HepG2 (cell line): Measurements from ENCODE around the gene ASH1L. TPM values are rescaled to one million over a fixed set of nuclear protein-coding genes. Genes with fewer than 3 reads are reported as not detected.

Experiments used
- ATAC-seq: fragments of 200-7000 bp; cut with Tn5 transposase; 3 replicates; pipeline ENCODE4 v1.9.1; 2020; ENCODE audit warnings: mild to moderate bottlenecking, moderate library complexity
- BruUV-seq: library from RNA; stranded (reverse); fragments of 400-500 nt; replicated peaks from 2 replicates; lab custom pipeline; 2021; lab: Mats Ljungman, UMichigan
- CTCF ChIA-PET: fragments of 300-600 bp; formaldehyde crosslinking; extraction: SDS; loops from one replicate; lab custom pipeline; 2021; ENCODE audit warnings: low total read pairs, inconsistent platforms, low intra/inter-chr PET ratio; lab: Yijun Ruan, JAX
- POLR2A ChIA-PET: fragments of 350-600 bp; sonication (Branson Sonifier 250); formaldehyde crosslinking; loops from one replicate; lab custom pipeline; 2020; ENCODE audit warnings: antibody characterized with exemption, inconsistent platforms; lab: Yijun Ruan, JAX
- DNase-seq: peaks from one replicate; pipeline ENCODE4 v3.0.0-alpha.2; 2015; ENCODE audit warnings: low spot score
- FAIRE-seq: peaks from 3 replicates; lab custom pipeline; 2011; peaks lifted over from hg19 to GRCh38; lab: Jason Lieb, UNC
- H2AFZ ChIP-seq: one replicate; pipeline ENCODE4 v1.6.1; 2011; ENCODE audit warnings: low read length, inconsistent platforms
- H3K27ac ChIP-seq: fragments of 300-600 bp; 3 replicates; pipeline ENCODE4 v1.8.0; 2011; ENCODE audit warnings: mixed run types, mild to moderate bottlenecking, mixed read lengths, low read length, inconsistent platforms; ENCODE audit not compliant: insufficient read depth; ENCODE audit errors: extremely low read length
- H3K27me3 ChIP-seq, 2 experiments: fragments of 200-600 bp in 1 of 2; 2 replicates in 1 of 2; 3 replicates in 1 of 2; pipeline versions ENCODE4 v1.6.0 to v1.8.0; 2011; ENCODE audit warnings: low read length in 2 of 2, mild to moderate bottlenecking in 2 of 2, moderate library complexity in 2 of 2, inconsistent platforms in 1 of 2; ENCODE audit not compliant: insufficient read depth in 2 of 2, control insufficient read depth in 1 of 2
- H3K36me3 ChIP-seq, 2 experiments: fragments of 200-600 bp in 1 of 2; replicated peaks in 1 of 2; 2 replicates in 1 of 2; 3 replicates in 1 of 2; pipeline versions ENCODE4 v1.5.1 to v1.8.0; 2011; ENCODE audit warnings: low read length in 2 of 2, inconsistent platforms in 1 of 2; ENCODE audit not compliant: insufficient read depth in 2 of 2, control insufficient read depth in 1 of 2
- H3K4me1 ChIP-seq: 2 replicates; pipeline ENCODE4 v1.5.1; 2012; ENCODE audit warnings: low read length, inconsistent platforms; ENCODE audit not compliant: insufficient read depth
- H3K4me2 ChIP-seq: 2 replicates; pipeline ENCODE4 v1.6.0; 2011; ENCODE audit warnings: low read depth, low read length, inconsistent platforms
- H3K4me3 ChIP-seq, 3 experiments: fragments of 200-600 bp in 1 of 3; sonication (generic), shearing (Covaris generic) in 1 of 3; replicated peaks in 1 of 3; 2 replicates each; pipeline ENCODE4 v1.5.1; 2011 to 2016; ENCODE audit warnings: low read length in 3 of 3, inconsistent platforms in 2 of 3, low read depth in 2 of 3, mild to moderate bottlenecking in 2 of 3, control low read depth in 1 of 3, mixed read lengths in 1 of 3; ENCODE audit not compliant: insufficient read depth in 1 of 3
- H3K79me2 ChIP-seq: one replicate; pipeline ENCODE4 v1.6.1; 2011; ENCODE audit warnings: low read length, inconsistent platforms; ENCODE audit not compliant: insufficient read depth
- H3K9ac ChIP-seq: 2 replicates; pipeline ENCODE4 v1.6.0; 2011; ENCODE audit warnings: mild to moderate bottlenecking, low read depth, low read length, inconsistent platforms; ENCODE audit not compliant: insufficient read depth
- H3K9me3 ChIP-seq: 2 replicates; pipeline ENCODE4 v1.5.1; 2012; ENCODE audit warnings: mild to moderate bottlenecking, low read length
- H4K20me1 ChIP-seq: 2 replicates; pipeline ENCODE4 v1.6.0; 2011; ENCODE audit warnings: inconsistent platforms, mild to moderate bottlenecking, low read length, moderate library complexity; ENCODE audit not compliant: insufficient read depth
- IRX3 ChIP-seq: sonication (generic); formaldehyde crosslinking; IDR thresholded peaks from 2 replicates; pipeline ENCODE4 v1.8.1; 2023; ENCODE audit warnings: mild to moderate bottlenecking, low read depth, missing genetic modification reagents, borderline replicate concordance
- NFRKB ChIP-seq: fragments of 450-650 bp; IDR thresholded peaks from 2 replicates; pipeline ENCODE4 v1.6.1; 2017
- NR2C2 ChIP-seq: sonication (generic); formaldehyde crosslinking; IDR thresholded peaks from 2 replicates; pipeline ENCODE4 v1.4.0; 2020; ENCODE audit warnings: missing genetic modification reagents, mild to moderate bottlenecking, moderate library complexity, borderline replicate concordance
- NR2F1 ChIP-seq, 2 experiments: fragments of 450-650 bp in 1 of 2; formaldehyde crosslinking in 1 of 2; IDR thresholded peaks; 2 replicates each; pipeline versions ENCODE4 v1.5.0 to v1.6.1; 2016 to 2020; ENCODE audit warnings: mild to moderate bottlenecking in 1 of 2, missing compliant biosample characterization in 1 of 2, missing genetic modification reagents in 1 of 2, moderate library complexity in 1 of 2
- POLR2AphosphoS5 ChIP-seq: IDR thresholded peaks from 2 replicates; pipeline ENCODE4 v1.6.1; 2012; ENCODE audit warnings: low read depth, low read length
- SETDB1 ChIP-seq: sonication (generic); formaldehyde crosslinking; IDR thresholded peaks from 2 replicates; pipeline ENCODE4 v1.5.1; 2020; ENCODE audit warnings: missing genetic modification reagents, mild to moderate bottlenecking, borderline replicate concordance
- SP1 ChIP-seq, 2 experiments: fragments of 450-650 bp in 1 of 2; sonication (generic) in 1 of 2; formaldehyde crosslinking in 1 of 2; IDR thresholded peaks; 2 replicates each; pipeline versions ENCODE4 v1.4.0 to v1.6.1; 2016 to 2020; ENCODE audit warnings: missing genetic modification reagents in 1 of 2
- SRSF9 ChIP-seq: fragments of 200-400 bp; formaldehyde crosslinking; IDR thresholded peaks from 2 replicates; pipeline ENCODE4 v1.6.1; 2018; ENCODE audit warnings: borderline replicate concordance, mild to moderate bottlenecking, low read depth, low read length; ENCODE audit not compliant: insufficient read depth, poor library complexity, severe bottlenecking
- WIZ ChIP-seq: sonication (generic); formaldehyde crosslinking; IDR thresholded peaks from 2 replicates; pipeline ENCODE4 v1.5.1; 2020; ENCODE audit warnings: mild to moderate bottlenecking, missing genetic modification reagents
- ZBTB42 ChIP-seq: sonication (generic); formaldehyde crosslinking; IDR thresholded peaks from 2 replicates; pipeline ENCODE4 v1.5.0; 2020; ENCODE audit warnings: mild to moderate bottlenecking, missing genetic modification reagents
- ZFP36L1 ChIP-seq: sonication (generic); formaldehyde crosslinking; IDR thresholded peaks from 2 replicates; pipeline ENCODE4 v1.8.0; 2022; ENCODE audit warnings: mild to moderate bottlenecking, missing genetic modification reagents, moderate library complexity
- ZNF382 ChIP-seq: sonication (generic); formaldehyde crosslinking; IDR thresholded peaks from 2 replicates; pipeline ENCODE4 v1.5.0; 2020; ENCODE audit warnings: missing genetic modification reagents, mild to moderate bottlenecking, borderline replicate concordance
- ZNF564 ChIP-seq: sonication (generic); formaldehyde crosslinking; IDR thresholded peaks from 2 replicates; pipeline ENCODE4 v1.8.1; 2023; ENCODE audit warnings: mild to moderate bottlenecking, missing genetic modification reagents
- WGBS: methylation state at CpG from one replicate; pipeline ENCODE4 v1.1.6; 2017; ENCODE audit warnings: low lambda C conversion rate; 5-methylcytosine and 5-hydroxymethylcytosine counted together
- in situ Hi-C: cut with HindIII; loops from 2 replicates; pipeline ENCODE4 v1.10.0; 2017; ENCODE audit warnings: low pct_unique_long_range_greater_than_20kb; ENCODE audit not compliant: extremely low pct_ligation_motif_present
- intact Hi-C: fragments of 100-400 bp; cut with micrococcal nuclease; formaldehyde crosslinking; loops from one replicate; pipeline ENCODE4 v1.10.0; 2022; ENCODE audit not compliant: unreplicated experiment
- polyA plus RNA-seq, 8 experiments: library from polyadenylated mRNA; depleted of rRNA in 3 of 8; stranded (reverse) in 7 of 8; unstranded in 1 of 8; fragments of >200 nt; fragmentation: Illumina TruSeq in 4 of 8; extraction: Trizol in 4 of 8; gene quantifications; 2 replicates each; pipeline versions ENCODE4 v1.2.1 to v1.2.3, GENCODE V29; 2011 to 2016; ENCODE audit warnings: low read depth in 4 of 8, missing spikeins in 1 of 8, mixed read lengths in 1 of 8; ENCODE audit not compliant: insufficient read depth in 1 of 8
- total RNA-seq, 5 experiments: library from RNA; depleted of rRNA; stranded (reverse); fragments of >200 nt; fragmentation: Illumina TruSeq; extraction: Trizol; gene quantifications; 2 replicates each; pipeline ENCODE4 v1.2.3, GENCODE V29; 2016; ENCODE audit warnings: low read depth in 1 of 5
- TF ChIP-seq, protein P1 (sequence below): sonication (generic); formaldehyde crosslinking; IDR thresholded peaks from 2 replicates; pipeline ENCODE4 v1.5.1; 2020; ENCODE audit warnings: missing genetic modification reagents, mild to moderate bottlenecking, borderline replicate concordance
- TF ChIP-seq, protein P2 (sequence below): sonication (generic); formaldehyde crosslinking; IDR thresholded peaks from 2 replicates; pipeline ENCODE4 v1.5.1; 2020; ENCODE audit warnings: mild to moderate bottlenecking, moderate library complexity, missing genetic modification reagents
- TF ChIP-seq, protein P3 (sequence below): sonication (generic); formaldehyde crosslinking; IDR thresholded peaks from 2 replicates; pipeline ENCODE4 v1.4.0; 2020; ENCODE audit warnings: missing genetic modification reagents, mild to moderate bottlenecking, borderline replicate concordance

ASH1L gene
- total and polyA plus RNA-seq, 2 of the 13 experiments (the other 11 are each of a cell fraction or from before 2014, with no cell fraction given): 10.2 to 15.3 TPM

DNA sequence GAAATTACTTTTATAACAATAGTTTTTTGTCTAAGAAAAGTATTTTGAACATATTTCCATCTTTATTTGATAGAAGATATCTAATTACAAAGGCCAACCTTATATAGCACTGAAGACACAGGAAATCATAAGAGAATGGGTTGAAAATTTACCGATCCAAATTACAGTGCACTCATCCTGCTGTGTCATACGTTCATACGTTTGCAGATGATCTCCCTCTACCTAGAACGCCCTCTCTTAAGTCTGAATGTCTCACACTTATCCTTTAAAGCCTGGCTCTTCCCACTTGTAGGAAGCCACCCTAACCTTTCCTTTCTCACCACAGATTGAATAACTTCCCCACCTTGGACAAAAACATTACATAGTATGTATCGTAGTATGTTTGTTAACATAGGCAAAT lies 9.3 kb downstream of the ASH1L start:
- H3K4me3 ChIP-seq: no peak overlapping the region
- ChIA-PET CTCF (no interaction called here), POLR2A (no interaction called here)
- 93% methylated on average over 5 of the region's 5 CpGs for WGBS
- BruUV-seq: no TSS peak
- ATAC-seq (no peak), DNase-seq (no peak), FAIRE-seq (no peak)
- no peaks in the 10 kb centered on the region; a peak in 3 of 5 replicates for H3K36me3 ChIP-seq
- peaks cover 29% of the 10 kb centered on the region for H4K20me1 ChIP-seq
- no peak overlapping the region for H3K9ac ChIP-seq
- no peaks in the 10 kb centered on the region for H3K4me1 ChIP-seq
- H3K4me2 ChIP-seq: no peak overlapping the region
- H3K9me3 ChIP-seq: no peaks in the 10 kb centered on the region
- no peak overlapping the region for H3K27ac ChIP-seq
- H3K79me2 ChIP-seq: peaks cover 89% of the 10 kb centered on the region
- in situ Hi-C loops (no loop called here), intact Hi-C loops (no loop called here)
- no peak overlapping the region for H2AFZ ChIP-seq
- no peaks in the 10 kb centered on the region for H3K27me3 ChIP-seq
- TF ChIP-seq, protein P1, sequence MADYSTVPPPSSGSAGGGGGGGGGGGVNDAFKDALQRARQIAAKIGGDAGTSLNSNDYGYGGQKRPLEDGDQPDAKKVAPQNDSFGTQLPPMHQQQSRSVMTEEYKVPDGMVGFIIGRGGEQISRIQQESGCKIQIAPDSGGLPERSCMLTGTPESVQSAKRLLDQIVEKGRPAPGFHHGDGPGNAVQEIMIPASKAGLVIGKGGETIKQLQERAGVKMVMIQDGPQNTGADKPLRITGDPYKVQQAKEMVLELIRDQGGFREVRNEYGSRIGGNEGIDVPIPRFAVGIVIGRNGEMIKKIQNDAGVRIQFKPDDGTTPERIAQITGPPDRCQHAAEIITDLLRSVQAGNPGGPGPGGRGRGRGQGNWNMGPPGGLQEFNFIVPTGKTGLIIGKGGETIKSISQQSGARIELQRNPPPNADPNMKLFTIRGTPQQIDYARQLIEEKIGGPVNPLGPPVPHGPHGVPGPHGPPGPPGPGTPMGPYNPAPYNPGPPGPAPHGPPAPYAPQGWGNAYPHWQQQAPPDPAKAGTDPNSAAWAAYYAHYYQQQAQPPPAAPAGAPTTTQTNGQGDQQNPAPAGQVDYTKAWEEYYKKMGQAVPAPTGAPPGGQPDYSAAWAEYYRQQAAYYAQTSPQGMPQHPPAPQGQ: no peak
- TF ChIP-seq NFRKB: no peak
- TF ChIP-seq NR2C2 (CRISPR knock-in tag): no peak
- no peak for TF ChIP-seq WIZ (CRISPR knock-in tag)
- TF ChIP-seq SP1 (IDR thresholded peaks at IDR 0.05): no peak
- no peak for TF ChIP-seq SP1 (CRISPR knock-in tag; IDR thresholded peaks at IDR 0.05)
- TF ChIP-seq ZFP36L1 (CRISPR knock-in tag): no peak
- no peak for TF ChIP-seq ZNF564 (CRISPR knock-in tag)
- TF ChIP-seq, protein P2, sequence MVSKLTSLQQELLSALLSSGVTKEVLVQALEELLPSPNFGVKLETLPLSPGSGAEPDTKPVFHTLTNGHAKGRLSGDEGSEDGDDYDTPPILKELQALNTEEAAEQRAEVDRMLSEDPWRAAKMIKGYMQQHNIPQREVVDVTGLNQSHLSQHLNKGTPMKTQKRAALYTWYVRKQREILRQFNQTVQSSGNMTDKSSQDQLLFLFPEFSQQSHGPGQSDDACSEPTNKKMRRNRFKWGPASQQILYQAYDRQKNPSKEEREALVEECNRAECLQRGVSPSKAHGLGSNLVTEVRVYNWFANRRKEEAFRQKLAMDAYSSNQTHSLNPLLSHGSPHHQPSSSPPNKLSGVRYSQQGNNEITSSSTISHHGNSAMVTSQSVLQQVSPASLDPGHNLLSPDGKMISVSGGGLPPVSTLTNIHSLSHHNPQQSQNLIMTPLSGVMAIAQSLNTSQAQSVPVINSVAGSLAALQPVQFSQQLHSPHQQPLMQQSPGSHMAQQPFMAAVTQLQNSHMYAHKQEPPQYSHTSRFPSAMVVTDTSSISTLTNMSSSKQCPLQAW: no peak
- TF ChIP-seq IRX3 (CRISPR knock-in tag): no peak
- TF ChIP-seq POLR2AphosphoS5: no peak
- no peak for TF ChIP-seq SETDB1 (CRISPR knock-in tag)
- TF ChIP-seq ZNF382: no peak
- no peak for TF ChIP-seq NR2F1 (CRISPR knock-in tag; IDR thresholded peaks at IDR 0.05)
- TF ChIP-seq, protein P3, sequence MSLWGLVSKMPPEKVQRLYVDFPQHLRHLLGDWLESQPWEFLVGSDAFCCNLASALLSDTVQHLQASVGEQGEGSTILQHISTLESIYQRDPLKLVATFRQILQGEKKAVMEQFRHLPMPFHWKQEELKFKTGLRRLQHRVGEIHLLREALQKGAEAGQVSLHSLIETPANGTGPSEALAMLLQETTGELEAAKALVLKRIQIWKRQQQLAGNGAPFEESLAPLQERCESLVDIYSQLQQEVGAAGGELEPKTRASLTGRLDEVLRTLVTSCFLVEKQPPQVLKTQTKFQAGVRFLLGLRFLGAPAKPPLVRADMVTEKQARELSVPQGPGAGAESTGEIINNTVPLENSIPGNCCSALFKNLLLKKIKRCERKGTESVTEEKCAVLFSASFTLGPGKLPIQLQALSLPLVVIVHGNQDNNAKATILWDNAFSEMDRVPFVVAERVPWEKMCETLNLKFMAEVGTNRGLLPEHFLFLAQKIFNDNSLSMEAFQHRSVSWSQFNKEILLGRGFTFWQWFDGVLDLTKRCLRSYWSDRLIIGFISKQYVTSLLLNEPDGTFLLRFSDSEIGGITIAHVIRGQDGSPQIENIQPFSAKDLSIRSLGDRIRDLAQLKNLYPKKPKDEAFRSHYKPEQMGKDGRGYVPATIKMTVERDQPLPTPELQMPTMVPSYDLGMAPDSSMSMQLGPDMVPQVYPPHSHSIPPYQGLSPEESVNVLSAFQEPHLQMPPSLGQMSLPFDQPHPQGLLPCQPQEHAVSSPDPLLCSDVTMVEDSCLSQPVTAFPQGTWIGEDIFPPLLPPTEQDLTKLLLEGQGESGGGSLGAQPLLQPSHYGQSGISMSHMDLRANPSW (CRISPR knock-in tag): no peak
- no peak for TF ChIP-seq SRSF9
- TF ChIP-seq ZBTB42: no peak
